22Rv1 (cell line): ENCODE measurements around the gene SLC9A9.

Source experiments
- H3K27ac ChIP-seq: fragments of 450-650 bp; 2 replicates; pipeline ENCODE4 v1.5.1; 2017
- ZFX ChIP-seq: fragments of 450-650 bp; IDR thresholded peaks from 2 replicates; pipeline ENCODE4 v1.6.1; 2017; ENCODE audit warnings: antibody characterized with exemption, borderline replicate concordance
- TF ChIP-seq, protein P1 (sequence below): fragments of 450-650 bp; IDR thresholded peaks from 2 replicates; pipeline ENCODE4 v1.5.1; 2017; ENCODE audit warnings: mild to moderate bottlenecking

SLC9A9 gene

DNA sequence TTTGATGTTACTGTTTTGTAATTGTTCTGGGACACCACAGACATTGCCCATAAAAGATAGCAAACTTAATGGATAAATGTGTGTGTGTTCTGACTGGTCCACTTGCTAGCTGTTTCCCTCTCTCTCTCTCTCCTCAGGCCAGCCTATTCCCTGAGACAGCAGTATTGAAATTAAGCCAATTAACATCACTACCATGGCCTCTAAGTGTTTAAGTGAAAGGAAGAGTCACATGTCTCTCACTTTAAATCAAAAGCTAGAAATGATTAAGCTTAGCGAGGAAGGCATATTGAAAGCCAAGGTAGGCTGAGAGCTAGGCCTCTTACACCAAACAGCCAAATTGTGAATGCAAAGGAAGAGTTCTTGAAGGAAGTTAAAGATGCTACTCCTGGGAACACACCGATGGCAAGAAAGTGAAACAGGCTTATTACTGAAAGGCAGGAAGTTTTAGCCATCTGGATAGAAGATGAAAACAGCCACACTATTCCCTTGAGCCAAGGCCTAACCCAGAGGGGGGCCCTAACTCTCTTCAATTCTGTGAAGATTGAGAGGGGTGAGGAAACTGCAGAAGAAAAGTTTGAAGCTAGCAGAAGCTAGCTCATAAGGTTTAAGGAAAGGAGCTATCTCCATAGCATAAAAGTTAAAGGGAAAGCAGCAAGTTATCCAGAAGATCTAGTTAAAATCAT is 433.6 kb downstream of the SLC9A9 start:
- TF ChIP-seq, protein P1, sequence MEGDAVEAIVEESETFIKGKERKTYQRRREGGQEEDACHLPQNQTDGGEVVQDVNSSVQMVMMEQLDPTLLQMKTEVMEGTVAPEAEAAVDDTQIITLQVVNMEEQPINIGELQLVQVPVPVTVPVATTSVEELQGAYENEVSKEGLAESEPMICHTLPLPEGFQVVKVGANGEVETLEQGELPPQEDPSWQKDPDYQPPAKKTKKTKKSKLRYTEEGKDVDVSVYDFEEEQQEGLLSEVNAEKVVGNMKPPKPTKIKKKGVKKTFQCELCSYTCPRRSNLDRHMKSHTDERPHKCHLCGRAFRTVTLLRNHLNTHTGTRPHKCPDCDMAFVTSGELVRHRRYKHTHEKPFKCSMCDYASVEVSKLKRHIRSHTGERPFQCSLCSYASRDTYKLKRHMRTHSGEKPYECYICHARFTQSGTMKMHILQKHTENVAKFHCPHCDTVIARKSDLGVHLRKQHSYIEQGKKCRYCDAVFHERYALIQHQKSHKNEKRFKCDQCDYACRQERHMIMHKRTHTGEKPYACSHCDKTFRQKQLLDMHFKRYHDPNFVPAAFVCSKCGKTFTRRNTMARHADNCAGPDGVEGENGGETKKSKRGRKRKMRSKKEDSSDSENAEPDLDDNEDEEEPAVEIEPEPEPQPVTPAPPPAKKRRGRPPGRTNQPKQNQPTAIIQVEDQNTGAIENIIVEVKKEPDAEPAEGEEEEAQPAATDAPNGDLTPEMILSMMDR, result no peak
- TF ChIP-seq ZFX, result no peak

DNA sequence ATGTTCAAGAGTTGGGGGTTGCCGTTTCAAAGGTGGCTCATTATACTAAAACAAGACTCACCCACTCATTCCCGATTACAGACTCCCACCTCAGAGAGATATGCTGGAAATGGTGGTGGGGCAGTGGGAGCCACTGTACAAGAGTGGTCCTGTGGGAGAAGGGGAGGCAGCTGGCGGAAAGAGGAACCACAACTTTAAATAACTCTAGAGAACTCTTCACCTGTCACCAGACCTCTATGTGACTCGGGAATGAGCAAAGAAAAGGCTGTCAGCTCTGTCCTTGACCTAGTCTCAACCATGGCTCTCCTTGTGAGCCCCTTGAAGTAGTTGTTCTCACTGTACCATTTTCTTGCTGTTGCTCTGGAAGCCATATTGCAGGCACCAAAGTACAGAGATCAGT is 434.9 kb downstream of the SLC9A9 start:
- H3K27ac ChIP-seq, result no peak overlapping the region
- TF ChIP-seq ZFX, result no peak
- TF ChIP-seq, protein P1, result no peak

More for the DNA sequence above, 433.6 kb downstream of the SLC9A9 start:
- H3K27ac ChIP-seq, result no peak overlapping the region

DNA sequence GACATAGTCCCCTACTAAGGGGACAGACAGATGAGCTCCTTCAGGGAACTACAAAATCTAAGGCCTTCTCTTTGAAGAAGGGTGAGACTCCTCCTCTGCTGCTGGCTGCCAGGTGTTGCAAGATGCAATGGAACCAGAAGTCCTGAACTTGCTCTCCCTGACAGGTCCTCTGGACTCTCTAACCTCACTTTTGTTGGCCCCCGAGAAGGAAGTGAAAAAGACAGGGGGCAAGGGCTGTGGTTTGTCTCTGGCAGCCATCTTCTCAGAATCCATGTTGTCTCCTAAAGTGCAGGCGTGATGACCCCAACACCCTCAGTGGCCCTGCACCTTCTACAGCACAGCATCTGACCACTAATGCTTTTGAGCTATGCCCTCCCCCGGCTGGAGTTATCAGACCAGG is 436.2 kb downstream of the SLC9A9 start:
- no peak overlapping the region for H3K27ac ChIP-seq
- TF ChIP-seq, protein P1, result no peak
- TF ChIP-seq ZFX, result no peak

DNA sequence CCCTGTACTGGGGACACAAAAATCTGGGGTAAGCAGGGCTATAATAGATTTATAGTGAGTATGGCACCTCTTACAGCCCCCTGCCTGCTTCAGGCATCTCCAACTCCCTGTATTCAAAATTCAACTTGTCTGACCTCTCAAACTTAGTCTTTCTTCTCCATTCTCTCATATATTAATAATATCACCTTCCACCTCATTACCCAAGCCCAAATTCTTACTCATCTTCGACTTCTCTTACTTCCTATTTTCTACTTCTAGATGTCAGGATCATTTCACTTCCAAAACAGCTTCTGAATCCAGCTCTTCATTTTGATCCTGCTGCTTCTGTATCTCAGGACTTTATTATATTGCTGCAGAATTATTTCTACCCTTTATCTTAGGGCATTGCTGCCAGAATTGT is 438.0 kb downstream of the SLC9A9 start:
- H3K27ac ChIP-seq, result no peak overlapping the region
- TF ChIP-seq ZFX, result no peak
- TF ChIP-seq, protein P1, result no peak

DNA sequence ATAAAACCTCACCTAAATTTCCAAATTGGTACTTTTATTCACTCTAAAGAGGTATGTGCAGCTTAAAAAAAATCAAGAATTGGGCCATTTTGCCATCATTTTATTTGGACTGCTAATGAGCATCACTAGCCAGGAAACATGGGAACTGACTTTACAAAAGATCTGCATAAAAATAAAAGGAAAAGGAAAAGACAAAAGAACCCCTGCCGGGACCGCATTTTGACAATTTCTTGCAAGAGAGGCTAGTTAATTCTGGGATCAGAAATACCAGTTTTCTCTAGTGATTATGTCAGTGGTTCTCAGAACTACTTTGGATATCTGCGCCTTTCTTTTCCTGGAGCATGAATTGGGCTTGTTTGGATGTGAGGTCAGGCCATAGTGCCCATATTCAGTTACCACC is 439.5 kb downstream of the SLC9A9 start:
- TF ChIP-seq, protein P1, result no peak
- no peak for TF ChIP-seq ZFX
- H3K27ac ChIP-seq, result no peak overlapping the region

DNA sequence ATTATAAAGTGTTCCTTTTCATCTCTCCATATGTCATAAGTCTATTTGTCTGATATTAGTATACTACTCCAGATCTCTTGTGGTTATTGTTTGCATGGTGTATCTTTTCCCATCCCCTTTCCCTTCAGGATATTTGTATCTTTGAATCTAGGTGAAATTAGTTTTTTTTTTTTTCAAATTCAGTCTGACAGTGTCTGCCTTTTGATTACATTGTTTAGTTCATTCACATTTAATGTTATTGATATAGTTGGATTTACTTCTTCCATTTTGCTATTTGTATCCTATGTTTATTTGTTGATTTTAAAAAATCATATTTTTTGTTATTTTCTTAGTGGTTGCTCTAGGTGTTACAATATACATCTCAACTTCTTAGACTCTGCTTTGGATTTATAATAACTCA is 445.7 kb downstream of the SLC9A9 start:
- TF ChIP-seq, protein P1, result no peak
- no peak for TF ChIP-seq ZFX
- H3K27ac ChIP-seq, result no peak overlapping the region

DNA sequence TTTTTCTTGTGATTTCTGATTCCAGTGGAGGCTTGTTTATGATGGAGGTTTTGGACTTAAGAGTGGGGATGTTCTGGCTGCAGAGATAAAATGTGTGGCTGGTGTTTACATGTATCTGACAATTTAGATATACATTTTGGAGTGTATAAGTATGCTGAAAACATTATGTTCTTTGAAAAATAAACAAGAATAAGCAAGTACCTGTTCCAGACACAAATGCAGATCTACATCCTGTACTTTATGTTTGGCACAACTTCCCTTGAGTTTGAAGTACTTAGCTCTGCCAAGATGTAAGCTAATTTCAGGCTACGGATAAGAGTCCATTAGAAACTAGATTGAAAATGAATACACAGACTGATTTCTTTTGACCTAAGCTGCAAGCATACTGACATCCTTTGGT is 451.5 kb downstream of the SLC9A9 start:
- no peak for TF ChIP-seq ZFX
- TF ChIP-seq, protein P1, result no peak
- H3K27ac ChIP-seq, result no peak overlapping the region
